GM12873 (cell line): Measurements from ENCODE around the gene RNF150.

Experiments used
- TF ChIP-seq, protein P1 (sequence below): IDR thresholded peaks from 2 replicates; pipeline ENCODE4 v1.5.1; 2012; ENCODE audit warnings: low read depth, mild to moderate bottlenecking, moderate library complexity, low read length, control low read depth; ENCODE audit not compliant: insufficient read depth; ENCODE audit errors: missing control alignments

Gene RNF150

DNA sequence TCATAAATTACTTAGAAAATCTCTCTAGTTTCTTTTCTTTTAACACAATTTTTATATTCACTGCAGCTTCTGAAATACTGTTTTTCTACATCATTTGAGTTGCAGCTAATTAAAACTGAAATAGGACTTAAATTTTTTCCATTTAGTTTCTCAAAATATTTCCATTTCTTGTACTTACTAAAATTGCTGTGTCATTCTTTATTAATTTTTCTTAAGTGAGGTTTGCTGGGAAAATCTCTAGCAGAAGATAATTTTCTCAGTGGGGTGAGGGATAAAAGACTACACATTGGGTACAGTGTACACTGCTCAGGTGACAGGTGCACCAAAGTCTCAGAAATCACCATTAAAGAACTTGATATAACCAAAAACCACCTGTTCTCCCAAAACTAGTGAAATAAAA lies 57.7 kb downstream of the RNF150 start:
- TF ChIP-seq, protein P1, sequence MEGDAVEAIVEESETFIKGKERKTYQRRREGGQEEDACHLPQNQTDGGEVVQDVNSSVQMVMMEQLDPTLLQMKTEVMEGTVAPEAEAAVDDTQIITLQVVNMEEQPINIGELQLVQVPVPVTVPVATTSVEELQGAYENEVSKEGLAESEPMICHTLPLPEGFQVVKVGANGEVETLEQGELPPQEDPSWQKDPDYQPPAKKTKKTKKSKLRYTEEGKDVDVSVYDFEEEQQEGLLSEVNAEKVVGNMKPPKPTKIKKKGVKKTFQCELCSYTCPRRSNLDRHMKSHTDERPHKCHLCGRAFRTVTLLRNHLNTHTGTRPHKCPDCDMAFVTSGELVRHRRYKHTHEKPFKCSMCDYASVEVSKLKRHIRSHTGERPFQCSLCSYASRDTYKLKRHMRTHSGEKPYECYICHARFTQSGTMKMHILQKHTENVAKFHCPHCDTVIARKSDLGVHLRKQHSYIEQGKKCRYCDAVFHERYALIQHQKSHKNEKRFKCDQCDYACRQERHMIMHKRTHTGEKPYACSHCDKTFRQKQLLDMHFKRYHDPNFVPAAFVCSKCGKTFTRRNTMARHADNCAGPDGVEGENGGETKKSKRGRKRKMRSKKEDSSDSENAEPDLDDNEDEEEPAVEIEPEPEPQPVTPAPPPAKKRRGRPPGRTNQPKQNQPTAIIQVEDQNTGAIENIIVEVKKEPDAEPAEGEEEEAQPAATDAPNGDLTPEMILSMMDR: no peak

DNA sequence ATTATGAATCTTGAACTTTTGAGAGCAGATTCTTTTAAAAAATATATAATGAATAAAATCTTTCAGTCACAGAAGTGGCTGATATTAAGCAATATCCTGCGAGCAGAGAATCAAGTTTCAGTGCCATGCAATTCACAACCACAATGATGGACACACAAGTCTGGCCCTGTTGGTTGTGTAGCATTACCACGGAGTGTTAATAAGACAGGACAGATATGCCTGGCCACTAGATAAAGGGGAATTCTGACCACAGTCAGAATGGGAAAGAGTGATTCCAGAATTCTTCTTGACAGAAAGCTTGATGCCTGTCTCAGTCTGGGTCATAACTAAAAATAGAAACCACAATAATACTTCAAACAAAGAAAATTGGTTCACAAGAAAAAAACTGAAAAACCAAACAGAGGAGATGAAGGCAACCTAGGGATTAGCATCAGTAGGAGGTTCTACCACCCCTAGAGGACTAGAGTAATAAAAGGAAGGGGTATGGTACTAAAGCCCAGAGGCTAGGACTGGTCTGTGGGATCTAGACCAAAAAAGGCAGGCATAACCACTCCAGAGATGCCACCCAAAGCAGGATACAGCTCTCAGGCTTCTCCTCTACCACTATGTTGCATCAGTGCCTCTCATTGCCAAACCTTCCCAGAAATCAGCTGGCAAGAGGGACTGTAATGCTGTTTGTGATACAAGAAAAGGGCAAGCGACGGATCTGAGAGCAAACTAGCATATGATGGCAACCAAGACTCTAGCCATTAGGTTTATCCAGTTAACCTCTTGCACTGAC lies 59.0 kb downstream of the RNF150 start:
- TF ChIP-seq, protein P1: no peak

DNA sequence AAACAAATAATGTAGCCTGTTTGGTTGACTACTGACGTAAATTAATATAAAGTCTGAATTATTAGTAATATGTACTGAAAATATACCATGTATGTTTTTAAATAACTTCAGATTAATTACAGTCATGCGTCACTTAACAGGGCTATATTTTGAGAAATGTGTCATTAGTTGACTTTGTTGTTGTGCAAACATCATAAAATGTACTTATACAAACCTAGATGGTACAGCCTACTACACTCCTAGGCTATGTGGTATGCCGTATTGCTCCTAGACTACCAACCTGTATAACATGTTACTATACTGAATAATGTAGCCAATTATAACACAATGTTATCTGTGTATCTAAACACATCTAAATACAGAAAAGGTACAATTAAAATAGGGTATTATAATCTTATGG lies 66.6 kb downstream of the RNF150 start:
- TF ChIP-seq, protein P1: no peak

DNA sequence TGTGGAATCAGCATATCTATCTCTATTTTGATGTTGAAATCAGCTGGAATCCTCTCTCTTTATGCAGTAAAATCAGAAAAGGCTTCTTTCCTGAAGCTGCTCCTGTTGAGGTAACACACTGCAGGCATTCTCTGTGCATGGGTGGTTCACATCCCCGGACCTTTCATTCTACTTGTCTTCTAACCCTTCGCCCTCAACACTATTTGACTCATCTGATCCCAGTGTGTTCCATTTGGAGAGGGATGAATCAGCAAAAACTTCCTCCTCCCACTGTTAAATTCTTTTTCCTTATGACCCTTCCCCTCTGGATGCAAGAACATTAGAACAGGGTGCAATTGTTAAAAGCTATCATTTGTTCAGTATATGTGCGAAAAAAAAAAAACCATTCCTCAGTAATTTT lies 67.4 kb downstream of the RNF150 start:
- TF ChIP-seq, protein P1: no peak

DNA sequence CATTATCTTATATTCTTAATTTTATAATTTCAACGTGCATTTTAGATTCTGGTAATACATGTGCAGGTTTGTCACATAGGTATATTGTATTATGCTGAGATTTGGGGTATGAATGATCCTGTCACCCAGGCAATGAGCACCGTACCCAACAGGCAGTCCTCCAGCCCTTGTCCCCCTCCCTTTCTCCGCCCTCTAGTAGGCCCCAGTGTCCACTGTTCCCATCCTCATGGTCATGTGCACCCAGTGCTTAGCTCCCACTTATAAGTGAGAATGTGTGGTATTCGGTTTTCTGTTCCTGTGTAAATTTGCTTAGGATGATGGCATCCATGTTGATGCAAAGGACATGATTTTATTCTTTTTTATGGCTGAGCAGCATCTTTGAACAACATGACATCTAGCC lies 70.6 kb downstream of the RNF150 start:
- TF ChIP-seq, protein P1: no peak

DNA sequence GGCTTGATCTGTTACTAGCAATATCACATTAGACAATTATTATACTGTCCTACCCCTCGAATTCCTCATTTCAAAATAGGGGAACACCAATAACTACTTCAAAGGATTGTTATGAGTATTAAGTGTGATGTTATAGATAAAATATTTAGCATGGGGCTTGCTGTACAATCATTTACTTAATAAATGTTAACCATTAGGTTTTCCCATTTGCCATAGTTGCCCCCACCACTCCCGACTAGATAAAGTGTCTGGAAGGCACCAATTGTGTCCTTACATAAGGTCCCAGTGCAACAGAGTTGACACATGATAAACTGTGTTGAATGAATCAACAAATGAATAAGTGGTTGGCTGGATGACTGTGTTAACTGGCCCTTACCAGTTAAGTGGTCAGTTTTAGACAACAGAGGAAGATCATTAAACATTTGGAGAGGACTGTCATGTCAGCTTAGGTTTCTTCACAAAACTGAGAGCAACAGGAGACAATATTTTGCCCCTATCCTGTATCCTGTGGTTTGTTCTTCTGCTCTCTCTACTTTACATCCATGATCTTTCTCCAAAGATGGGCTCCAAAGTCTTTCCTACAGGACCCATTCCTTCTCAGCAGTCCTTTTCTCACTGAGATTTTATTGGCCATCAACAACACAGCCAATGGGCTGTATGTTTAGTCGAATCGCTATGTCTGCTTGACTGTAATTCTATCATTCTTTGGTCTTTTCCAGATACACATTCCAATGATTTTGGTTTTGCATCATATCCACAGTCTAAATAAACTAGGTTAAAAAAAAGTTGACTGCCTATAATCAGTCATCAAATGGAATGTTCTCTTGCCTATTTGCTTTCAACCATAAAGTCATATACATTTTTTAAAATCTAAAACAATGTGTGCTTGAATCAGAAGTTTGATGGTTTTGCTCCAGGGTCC lies 74.4 kb downstream of the RNF150 start:
- TF ChIP-seq, protein P1: no peak

DNA sequence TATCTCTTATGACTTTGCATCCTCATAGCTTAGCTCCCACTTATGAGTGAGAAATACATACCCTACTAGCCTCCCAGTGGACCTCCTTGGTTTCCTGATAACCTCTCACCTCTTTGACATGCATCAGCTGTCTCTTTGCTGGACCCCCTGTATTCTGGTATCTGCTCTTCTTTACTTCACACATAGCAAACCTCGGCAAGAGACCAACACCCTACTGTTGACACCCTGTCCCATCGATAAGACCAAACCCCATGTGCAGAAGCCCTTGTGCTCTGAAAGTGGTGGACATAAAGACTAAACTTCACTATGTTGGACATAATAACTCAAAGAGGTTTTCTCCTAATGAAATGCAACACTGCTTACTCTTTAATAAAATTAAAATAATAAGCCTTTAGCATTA lies 75.7 kb downstream of the RNF150 start:
- TF ChIP-seq, protein P1: no peak
